HG03135 (cell line): ENCODE results near the gene GPX3.

Experiments
- ATAC-seq: cut with Tn5 transposase; IDR thresholded peaks from one replicate; pipeline ENCODE4 v1.9.1; 2021; ENCODE audit warnings: mild to moderate bottlenecking, moderate library complexity; ENCODE audit not compliant: unreplicated experiment

The GPX3 gene

DNA sequence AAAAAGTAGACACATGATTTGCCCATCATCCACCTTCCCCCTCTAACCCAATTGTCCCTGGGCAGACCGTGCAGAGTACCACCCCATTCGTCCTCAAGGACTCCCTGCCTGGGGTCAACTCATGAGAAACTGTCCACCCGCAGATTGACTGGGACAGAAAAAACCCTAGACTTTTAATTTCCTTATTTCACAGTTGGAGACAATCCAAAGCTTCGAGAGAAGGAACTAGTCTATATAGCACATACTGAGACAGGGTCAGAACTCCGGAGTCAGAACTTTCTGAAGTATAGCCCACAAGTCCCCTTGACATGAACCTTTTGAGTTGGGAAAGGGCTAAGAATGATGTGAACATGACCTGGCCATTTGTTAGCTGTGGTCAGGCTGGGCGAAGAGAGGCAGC lies 7.5 kb upstream of the GPX3 start:
- no peak for ATAC-seq

- no peak for ATAC-seq
Observed at GRCh38 chr5:151014680-151015343, 5.6 kb upstream of the GPX3 start.

DNA sequence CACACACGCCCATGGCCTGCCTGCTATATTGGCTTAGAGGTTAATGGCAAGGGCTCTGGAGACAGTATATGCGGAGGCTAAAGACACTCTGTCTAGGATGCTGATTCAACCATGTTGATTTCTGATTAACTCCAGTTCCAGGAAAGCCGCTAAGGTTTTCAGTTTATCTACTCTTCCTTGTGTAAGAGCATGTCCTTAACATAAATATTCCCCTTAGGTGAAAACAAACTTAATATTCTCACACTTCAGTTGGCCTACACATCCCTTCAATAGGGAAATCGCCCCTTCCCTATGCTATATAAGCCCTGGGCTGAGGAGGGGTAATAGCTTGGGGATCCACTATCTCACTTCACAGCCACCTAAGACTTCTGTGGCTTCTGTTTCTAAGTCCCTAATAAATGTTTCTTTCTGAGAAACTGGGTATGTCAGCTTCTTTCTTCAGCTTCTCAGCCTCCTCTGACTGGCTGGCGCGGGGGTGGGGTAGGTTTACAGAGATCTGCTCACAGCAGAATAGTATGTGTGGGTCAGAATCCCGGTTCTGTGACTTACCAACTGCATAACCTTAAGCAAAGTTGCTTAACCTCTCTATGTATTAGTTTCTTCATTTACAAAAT lies 4.3 kb upstream of the GPX3 start:
- no peak for ATAC-seq

GRCh38 chr5:151016700-151017099 lies 3.7 kb upstream of the GPX3 start:
- no peak for ATAC-seq

DNA sequence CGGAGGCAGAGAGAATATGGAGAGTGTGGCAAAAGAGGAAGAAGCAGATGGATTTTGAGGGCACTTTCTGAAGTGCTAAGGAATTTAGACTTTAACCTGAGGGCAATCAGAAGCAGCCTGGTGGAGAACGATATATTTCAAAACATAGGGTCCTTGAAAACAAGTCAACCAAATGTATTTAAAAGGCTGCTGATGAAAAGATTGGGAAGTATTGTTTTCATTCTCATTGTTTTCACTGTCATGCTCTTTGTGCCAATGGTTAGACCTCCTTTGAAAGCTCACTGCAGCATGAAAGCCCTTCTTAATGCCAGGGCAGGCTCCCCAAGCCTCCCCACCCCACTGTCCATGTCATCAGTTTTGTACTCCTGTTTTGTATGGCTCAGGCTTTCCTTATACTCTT lies 2.5 kb upstream of the GPX3 start:
- no peak for ATAC-seq

- ATAC-seq = no peak
Observed at GRCh38 chr5:151018846-151019245, 1.5 kb upstream of the GPX3 start.

DNA sequence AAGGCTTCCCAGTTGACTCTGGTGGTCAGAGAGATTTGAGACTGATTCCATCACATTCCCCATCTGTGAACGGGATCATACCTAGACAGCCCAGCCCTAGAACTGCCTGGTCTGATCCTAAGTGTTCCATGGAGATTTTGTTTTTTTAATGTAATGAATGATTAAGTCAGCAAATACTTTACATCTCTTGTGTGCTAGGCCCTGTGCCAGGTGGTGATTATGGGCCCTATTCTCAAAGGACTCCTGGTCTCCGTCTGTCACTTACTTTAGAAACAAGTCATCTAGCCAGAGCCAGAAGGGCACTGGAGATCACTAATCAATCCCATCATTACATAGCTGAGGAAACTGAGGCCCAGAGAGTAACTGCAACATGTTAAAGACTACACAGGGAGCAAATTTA lies 1.1 kb upstream of the GPX3 start:
- ATAC-seq = no peak

DNA sequence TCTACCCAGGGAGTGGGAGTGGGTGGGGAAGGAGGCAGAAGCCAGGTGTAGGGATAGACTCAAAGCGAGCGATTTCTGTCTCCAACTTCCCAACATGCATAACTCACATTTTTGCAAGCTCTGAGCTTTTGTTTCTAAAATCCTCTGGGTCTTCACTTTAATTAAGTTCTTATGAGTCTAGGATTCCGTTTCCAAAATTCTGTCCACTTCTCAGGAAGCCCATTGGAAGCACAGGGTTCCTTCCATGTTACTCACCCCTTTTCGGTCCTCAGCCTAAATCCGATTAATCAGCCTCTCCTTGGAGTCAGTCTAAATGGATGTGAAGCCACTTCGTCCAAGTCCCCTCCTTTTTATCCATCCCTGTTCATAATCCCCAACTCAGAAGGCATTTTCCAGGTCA lies 1.4 kb downstream of the GPX3 start:
- no peak for ATAC-seq

GRCh38 chr5:151022511-151023018 lies 2.2 kb downstream of the GPX3 start:
- no peak for ATAC-seq

GRCh38 chr5:151023047-151023615 lies 2.7 kb downstream of the GPX3 start:
- ATAC-seq = no peak

GRCh38 chr5:151023651-151024050 lies 3.3 kb downstream of the GPX3 start:
- ATAC-seq = no peak

- ATAC-seq = no peak
Observed at GRCh38 chr5:151024440-151025249, 4.3 kb downstream of the GPX3 start.

DNA sequence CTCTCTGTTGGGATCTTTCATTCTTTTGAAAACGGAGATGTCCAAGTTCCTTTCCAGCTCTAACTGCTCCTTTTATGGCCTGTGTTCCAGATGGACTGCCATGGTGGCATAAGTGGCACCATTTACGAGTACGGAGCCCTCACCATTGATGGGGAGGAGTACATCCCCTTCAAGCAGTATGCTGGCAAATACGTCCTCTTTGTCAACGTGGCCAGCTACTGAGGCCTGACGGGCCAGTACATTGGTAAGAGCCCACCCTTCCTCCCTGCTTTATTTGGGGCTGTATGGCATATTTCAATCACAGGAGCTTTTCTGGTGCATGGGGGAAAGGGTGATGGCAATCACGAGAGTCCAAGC lies 4.8 kb downstream of the GPX3 start:
- ATAC-seq = no peak

GRCh38 chr5:151026088-151026487 lies 5.7 kb downstream of the GPX3 start:
- ATAC-seq = no peak

- ATAC-seq = no peak
Observed at GRCh38 chr5:151026679-151027078, 6.3 kb downstream of the GPX3 start.

DNA sequence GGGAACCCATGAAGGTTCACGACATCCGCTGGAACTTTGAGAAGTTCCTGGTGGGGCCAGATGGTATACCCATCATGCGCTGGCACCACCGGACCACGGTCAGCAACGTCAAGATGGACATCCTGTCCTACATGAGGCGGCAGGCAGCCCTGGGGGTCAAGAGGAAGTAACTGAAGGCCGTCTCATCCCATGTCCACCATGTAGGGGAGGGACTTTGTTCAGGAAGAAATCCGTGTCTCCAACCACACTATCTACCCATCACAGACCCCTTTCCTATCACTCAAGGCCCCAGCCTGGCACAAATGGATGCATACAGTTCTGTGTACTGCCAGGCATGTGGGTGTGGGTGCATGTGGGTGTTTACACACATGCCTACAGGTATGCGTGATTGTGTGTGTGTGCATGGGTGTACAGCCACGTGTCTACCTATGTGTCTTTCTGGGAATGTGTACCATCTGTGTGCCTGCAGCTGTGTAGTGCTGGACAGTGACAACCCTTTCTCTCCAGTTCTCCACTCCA lies 7.6 kb downstream of the GPX3 start:
- no peak for ATAC-seq

DNA sequence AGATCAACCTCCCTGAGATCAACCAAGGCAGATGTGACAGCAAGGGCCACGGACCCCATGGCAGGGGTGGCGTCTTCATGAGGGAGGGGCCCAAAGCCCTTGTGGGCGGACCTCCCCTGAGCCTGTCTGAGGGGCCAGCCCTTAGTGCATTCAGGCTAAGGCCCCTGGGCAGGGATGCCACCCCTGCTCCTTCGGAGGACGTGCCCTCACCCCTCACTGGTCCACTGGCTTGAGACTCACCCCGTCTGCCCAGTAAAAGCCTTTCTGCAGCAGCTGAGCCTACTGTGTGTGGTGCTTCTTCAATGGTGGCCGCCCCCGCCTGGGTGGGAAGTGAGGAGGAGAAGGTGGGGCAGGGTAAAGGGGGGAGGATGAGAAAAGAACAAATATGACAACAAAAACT lies 8.3 kb downstream of the GPX3 start:
- ATAC-seq = no peak

DNA sequence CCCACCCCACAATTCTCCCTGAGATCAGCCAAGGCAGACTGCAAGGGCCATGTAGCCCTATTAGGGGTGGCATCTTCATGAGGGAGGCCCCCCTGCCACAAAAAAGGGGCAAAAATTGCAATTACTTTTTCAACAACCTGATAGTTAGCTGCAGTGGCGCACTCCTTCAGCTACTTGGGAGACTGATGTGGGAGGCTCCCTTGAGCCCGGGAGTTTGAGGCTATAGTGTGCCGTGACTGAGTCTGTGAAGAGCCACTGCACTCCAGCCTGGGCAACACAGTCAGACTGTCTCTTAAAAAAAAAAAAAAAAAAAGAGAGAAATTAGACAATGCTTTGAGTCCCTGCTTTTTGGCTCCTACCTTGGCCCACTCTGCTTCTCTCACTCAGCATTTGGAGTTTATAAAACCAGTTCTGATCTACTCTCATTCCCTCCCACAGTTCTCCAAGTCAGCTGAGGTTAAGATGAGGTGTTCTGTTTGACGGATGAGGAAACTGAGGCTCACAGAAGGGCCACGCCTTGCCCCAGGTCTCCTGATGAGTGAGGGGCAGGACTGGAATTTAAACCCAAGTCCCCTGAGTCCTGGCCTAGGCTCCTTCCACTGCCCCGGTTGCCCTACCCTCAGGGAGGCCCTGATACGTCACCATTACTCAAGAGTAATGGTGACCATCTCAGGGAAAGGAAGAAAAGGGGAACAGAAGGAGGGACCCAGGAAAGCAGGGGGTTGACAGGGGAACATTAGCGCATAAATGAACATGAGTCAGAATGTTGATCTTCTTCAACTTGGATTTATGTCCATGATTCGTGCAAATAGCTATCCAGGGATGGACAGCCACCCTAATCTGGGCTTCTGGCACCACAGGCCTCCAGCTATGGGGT lies 9.0 kb downstream of the GPX3 start:
- ATAC-seq = no peak

- ATAC-seq = no peak
Observed at GRCh38 chr5:151030056-151030336, 9.6 kb downstream of the GPX3 start.

DNA sequence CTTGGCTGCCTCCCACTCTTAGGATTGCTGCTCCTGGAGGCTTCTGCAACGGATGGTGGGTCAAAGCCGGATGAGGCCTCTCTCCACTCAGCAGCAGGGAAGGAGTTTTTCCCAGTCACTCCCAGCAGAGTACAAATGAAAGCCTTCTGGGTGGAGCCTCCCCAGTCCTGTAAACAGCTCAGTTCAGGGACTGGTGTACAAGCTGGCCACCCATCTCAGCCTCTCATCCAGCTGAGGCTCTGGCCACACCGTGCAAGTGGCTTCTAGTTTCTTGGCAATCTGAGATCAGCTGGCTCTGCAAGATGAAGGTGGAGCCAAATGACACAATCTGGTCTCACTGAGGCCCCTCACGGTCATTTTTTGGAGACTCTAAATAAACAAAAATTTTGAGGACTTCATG lies 10.0 kb downstream of the GPX3 start:
- ATAC-seq = no peak

DNA sequence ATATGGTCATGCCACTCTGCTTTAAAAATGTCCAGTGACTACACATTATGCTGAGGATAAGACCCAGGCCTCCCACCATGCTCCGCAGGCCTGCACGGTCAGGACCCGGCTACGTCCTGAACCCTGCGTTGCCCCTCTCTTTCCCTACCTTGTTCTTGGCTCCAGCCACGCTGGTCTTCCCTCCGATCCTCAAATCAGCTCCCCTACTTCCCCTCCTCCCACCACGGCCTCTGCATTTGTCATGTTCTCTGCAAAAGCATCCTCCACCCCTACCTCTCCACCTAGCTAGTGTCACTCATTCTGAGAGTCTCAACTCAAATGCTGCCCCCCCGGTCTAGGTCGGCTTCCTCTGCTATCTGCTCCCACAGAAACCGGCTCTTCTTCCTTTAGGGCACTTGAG lies 11.2 kb downstream of the GPX3 start:
- no peak for ATAC-seq
